ENCODE results near the gene ADAMTS10. TPM values are rescaled to one million over a fixed set of nuclear protein-coding genes. Genes with fewer than 3 reads are reported as not detected.

ADAMTS10 gene
- polyA plus RNA-seq, 1 experiment, result 6.4 TPM

DNA sequence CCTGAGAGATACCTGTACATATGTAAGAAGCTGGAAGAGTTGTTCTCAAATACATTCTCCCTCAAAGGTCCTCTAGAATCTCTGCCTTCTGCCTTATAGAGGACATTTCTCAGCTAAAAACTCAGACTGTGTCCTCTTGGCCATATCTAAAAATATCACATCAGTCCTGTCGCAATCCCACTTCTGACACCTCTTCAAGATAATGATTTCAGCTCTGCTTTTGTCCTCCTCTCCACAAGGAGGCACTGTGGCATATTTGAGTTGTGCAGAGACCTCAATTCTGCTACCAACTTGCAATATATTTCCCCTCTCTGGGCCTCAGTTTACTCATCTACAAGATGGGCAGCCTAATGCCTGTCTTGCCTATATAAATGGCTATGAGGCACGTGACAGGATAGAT is 16.6 kb downstream of the ADAMTS10 start:
- ChIA-PET POLR2A (interaction anchor here (0.6 kb wide), 3 partner anchors 15 to 355 kb away, joined by 4 read pairs; no protein-coding TSS in a partner anchor), CTCF (interaction anchor here (0.5 to 5.8 kb wide), 5 partner anchors 10 to 353 kb away, joined by 3 to 88 read pairs (median 5); partner anchors contain the start of gene MYO1F)
- Histone ChIP-seq H3K27ac (ENCODE audit: low read depth, low read length) (no peak overlapping the region), H3K27me3 (ENCODE audit: control insufficient read depth, insufficient read depth, low read length) (peaks cover 11% of the 10 kb centered on the region), H3K9me3 (ENCODE audit: control insufficient read depth, insufficient read depth, low read length) (peaks cover 14% of the 10 kb centered on the region), H3K4me3 (ENCODE audit: low read depth, low read length) (no peak overlapping the region)
- no peak for DNase-seq (ENCODE audit: low read depth, low spot score)
- TF ChIP-seq, protein P1, sequence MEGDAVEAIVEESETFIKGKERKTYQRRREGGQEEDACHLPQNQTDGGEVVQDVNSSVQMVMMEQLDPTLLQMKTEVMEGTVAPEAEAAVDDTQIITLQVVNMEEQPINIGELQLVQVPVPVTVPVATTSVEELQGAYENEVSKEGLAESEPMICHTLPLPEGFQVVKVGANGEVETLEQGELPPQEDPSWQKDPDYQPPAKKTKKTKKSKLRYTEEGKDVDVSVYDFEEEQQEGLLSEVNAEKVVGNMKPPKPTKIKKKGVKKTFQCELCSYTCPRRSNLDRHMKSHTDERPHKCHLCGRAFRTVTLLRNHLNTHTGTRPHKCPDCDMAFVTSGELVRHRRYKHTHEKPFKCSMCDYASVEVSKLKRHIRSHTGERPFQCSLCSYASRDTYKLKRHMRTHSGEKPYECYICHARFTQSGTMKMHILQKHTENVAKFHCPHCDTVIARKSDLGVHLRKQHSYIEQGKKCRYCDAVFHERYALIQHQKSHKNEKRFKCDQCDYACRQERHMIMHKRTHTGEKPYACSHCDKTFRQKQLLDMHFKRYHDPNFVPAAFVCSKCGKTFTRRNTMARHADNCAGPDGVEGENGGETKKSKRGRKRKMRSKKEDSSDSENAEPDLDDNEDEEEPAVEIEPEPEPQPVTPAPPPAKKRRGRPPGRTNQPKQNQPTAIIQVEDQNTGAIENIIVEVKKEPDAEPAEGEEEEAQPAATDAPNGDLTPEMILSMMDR (IDR thresholded peaks at IDR 0.05; ENCODE audit: low read depth, low read length), result peak; percentile 17; the same call in 1 of the 2 replicates

DNA sequence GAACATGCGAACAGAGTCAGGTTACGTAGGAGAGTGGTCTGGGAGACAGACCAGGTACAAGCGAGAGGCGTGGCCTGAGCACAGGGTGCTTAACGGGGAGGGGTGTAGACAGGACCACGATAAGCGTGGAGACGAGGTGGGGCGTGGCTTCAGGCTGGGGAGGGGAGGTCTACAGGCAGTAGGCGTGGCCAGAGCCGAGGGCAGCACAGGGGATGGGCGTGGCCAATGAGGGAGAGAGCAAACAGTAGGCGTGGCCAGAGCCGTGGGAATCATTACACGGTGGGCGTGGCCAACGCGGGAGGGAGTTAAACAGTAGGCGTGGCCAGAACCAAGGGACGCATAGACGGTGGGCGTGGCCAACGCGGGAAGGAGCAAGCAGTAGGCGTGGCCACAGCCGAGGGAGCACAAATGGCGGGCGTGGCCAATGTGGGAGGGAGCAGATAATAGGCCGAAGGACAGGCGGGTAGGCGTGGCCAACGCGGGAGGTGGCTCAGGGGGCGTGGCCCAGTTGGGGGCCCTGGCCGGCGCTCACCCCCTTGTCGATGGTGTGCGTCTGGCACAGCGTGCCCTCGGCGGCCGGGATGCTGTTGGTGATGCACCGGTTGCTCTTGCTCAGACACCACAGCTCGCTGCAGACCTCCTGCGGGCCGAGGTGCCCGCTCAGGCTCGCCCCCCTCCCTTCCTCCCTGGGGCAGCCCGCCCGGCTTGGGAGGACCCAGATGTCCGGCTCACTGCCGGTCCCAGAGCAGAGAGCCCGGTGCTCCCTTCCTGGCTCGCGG is 18.1 kb downstream of the ADAMTS10 start:
- TF ChIP-seq, protein P1 (IDR thresholded peaks at IDR 0.05; ENCODE audit: low read depth, low read length), result no peak
- CTCF ChIA-PET, result interaction anchor here (1.0 to 5.8 kb wide), 4 partner anchors 12 to 49 kb away, joined by 5 to 88 read pairs (median 20); partner anchors contain the start of gene MYO1F
- H3K4me3 ChIP-seq (ENCODE audit: low read depth, low read length), result peak overlapping the region; percentile 53
- POLR2A ChIA-PET, result interaction anchor here (0.6 kb wide), 1 partner anchor 10 kb away, joined by 3 read pairs; no protein-coding TSS in a partner anchor
- peaks cover 14% of the 10 kb centered on the region for H3K9me3 ChIP-seq (ENCODE audit: control insufficient read depth, insufficient read depth, low read length)
- no peak overlapping the region for H3K27ac ChIP-seq (ENCODE audit: low read depth, low read length)
- peak; percentile 90 for DNase-seq (ENCODE audit: low read depth, low spot score)
- H3K27me3 ChIP-seq (ENCODE audit: control insufficient read depth, insufficient read depth, low read length), result peaks cover 11% of the 10 kb centered on the region

DNA sequence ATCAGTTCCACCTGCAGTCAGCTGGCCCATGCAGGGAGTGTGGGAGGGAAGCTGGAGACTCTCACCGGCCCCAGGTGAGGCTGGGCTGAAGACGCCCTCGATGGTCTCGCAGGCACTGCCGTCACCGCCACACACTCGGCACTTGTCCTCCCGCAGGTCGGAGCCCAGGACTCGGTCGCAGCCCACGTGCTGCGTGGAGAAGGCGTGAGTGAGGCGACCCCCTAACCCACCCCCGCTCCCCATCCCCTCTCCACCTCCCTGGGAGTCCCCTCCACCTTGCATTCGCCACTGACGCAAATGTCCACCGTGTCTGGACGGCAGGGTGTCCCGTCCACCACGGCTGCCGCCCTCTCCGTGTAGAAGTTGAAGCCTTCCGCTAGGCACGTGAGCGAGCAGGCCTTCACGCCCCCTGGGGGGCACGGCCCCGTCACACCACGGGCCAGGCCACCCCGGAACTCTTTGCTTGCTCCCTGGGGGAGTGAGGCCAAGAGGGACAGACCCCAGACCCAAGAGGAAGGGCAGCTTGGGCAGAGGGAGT is 21.3 kb downstream of the ADAMTS10 start:
- POLR2A ChIA-PET, result interaction anchor here (0.6 kb wide), 1 partner anchor 1114 kb away, joined by 5 read pairs; no protein-coding TSS in a partner anchor
- TF ChIP-seq, protein P1 (IDR thresholded peaks at IDR 0.05; ENCODE audit: low read depth, low read length), result no peak
- CTCF ChIA-PET, result interaction anchor here (3.8 kb wide), 1 partner anchor 11 kb away, joined by 21 read pairs; the partner anchor contains the start of gene MYO1F

DNA sequence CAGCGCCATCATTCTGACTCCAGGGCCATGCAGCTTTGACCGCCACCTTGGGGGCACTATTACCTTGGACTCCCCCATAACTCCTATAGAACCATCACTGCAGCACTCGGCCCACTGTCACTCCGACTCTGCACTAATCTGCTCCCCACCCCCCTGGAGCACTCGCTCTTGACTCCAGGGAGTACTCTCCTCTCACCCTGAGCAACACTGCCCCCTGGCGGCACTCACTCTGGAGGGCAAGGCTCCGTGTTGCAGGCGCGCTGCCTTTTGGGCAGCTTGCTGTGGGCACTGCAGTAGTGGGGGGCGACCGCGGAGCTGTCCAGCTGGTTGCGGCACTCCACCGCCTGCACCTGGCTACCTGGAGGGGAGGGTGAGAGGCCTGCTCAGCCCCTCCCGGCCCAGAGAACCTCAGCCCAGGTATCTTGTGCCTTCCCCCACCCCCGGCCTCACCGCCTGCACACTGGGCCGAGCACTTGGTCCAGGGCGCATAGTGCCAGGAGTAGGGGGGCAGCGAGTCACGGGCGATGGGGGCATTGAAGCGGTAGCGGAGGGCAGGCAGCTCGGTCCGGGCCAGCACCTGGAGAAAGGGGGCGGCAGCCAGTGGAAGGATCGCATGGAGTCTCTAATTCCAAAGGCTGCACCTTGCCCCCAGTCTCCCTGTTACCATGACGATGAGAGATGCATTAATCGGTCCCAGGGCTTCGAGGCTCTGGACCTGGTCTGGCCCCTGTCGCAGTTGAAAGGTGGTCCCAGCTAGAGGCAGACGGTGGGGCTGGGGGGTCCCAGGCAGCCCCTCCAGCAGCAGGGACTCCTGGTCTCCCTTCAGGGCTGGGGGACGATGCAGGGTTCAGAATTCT is 24.4 kb downstream of the ADAMTS10 start:
- DNase-seq (ENCODE audit: low read depth, low spot score), result no peak
- Histone ChIP-seq H3K9me3 (ENCODE audit: control insufficient read depth, insufficient read depth, low read length) (no peaks in the 10 kb centered on the region; the same call in 1 of the 2 replicates), H3K27ac (ENCODE audit: low read depth, low read length) (no peak overlapping the region), H3K27me3 (ENCODE audit: control insufficient read depth, insufficient read depth, low read length) (peaks cover 2% of the 10 kb centered on the region), H3K4me3 (ENCODE audit: low read depth, low read length) (no peak overlapping the region)
- POLR2A ChIA-PET, result no interaction called here
- CTCF ChIA-PET, result interaction anchor here (1.1 to 3.8 kb wide), 2 partner anchors 8 to 172 kb away, joined by 3 to 21 read pairs; partner anchors contain the start of gene MYO1F
- TF ChIP-seq, protein P1 (IDR thresholded peaks at IDR 0.05; ENCODE audit: low read depth, low read length), result peak; percentile 54

More for the DNA sequence above, 21.3 kb downstream of the ADAMTS10 start:
- Histone ChIP-seq H3K27me3 (ENCODE audit: control insufficient read depth, insufficient read depth, low read length) (peaks cover 11% of the 10 kb centered on the region), H3K9me3 (ENCODE audit: control insufficient read depth, insufficient read depth, low read length) (peaks cover 11% of the 10 kb centered on the region), H3K27ac (ENCODE audit: low read depth, low read length) (no peak overlapping the region), H3K4me3 (ENCODE audit: low read depth, low read length) (no peak overlapping the region)
- no peak for DNase-seq (ENCODE audit: low read depth, low spot score)
